Large intestine (tissue), 3 donors: ENCODE data around the gene ZNF423. TPM values are rescaled to one million over a fixed set of nuclear protein-coding genes. Genes with fewer than 3 reads are reported as not detected.

Source experiments
- DNase-seq, 2 donors: peaks; one replicate each; pipeline versions ENCODE4 v3.0.0 to v3.0.0-alpha.2; 2013
- H3K27ac ChIP-seq: one replicate; pipeline ENCODE4 v1.5.1; 2013; ENCODE audit warnings: low read length
- H3K27me3 ChIP-seq: 2 replicates; pipeline ENCODE4 v1.6.1; 2013; ENCODE audit warnings: low read length; ENCODE audit not compliant: control insufficient read depth, insufficient read depth
- H3K36me3 ChIP-seq: 2 replicates; pipeline ENCODE4 v1.6.1; 2013; ENCODE audit warnings: low read length; ENCODE audit not compliant: control insufficient read depth, insufficient read depth
- H3K4me1 ChIP-seq: one replicate; pipeline ENCODE4 v1.6.1; 2013; ENCODE audit warnings: low read length; ENCODE audit not compliant: control insufficient read depth, insufficient read depth
- H3K4me3 ChIP-seq: one replicate; pipeline ENCODE4 v1.5.1; 2013; ENCODE audit warnings: low read length
- H3K9me3 ChIP-seq: one replicate; pipeline ENCODE4 v1.6.1; 2013; ENCODE audit warnings: mild to moderate bottlenecking, low read depth, low read length, moderate library complexity; ENCODE audit not compliant: control insufficient read depth
- WGBS: methylation state at CpG from one replicate; pipeline ENCODE4 v1.1.5; 2013; ENCODE audit warnings: low lambda C conversion rate; ENCODE audit not compliant: insufficient coverage; 5-methylcytosine and 5-hydroxymethylcytosine counted together
- polyA plus RNA-seq: library from polyadenylated mRNA; unstranded; fragments of 120-200 nt; gene quantifications from one replicate; pipeline ENCODE4 v1.2.1, GENCODE V29; 2013

The ZNF423 gene
- polyA plus RNA-seq, 1 donor = 6.7 TPM

DNA sequence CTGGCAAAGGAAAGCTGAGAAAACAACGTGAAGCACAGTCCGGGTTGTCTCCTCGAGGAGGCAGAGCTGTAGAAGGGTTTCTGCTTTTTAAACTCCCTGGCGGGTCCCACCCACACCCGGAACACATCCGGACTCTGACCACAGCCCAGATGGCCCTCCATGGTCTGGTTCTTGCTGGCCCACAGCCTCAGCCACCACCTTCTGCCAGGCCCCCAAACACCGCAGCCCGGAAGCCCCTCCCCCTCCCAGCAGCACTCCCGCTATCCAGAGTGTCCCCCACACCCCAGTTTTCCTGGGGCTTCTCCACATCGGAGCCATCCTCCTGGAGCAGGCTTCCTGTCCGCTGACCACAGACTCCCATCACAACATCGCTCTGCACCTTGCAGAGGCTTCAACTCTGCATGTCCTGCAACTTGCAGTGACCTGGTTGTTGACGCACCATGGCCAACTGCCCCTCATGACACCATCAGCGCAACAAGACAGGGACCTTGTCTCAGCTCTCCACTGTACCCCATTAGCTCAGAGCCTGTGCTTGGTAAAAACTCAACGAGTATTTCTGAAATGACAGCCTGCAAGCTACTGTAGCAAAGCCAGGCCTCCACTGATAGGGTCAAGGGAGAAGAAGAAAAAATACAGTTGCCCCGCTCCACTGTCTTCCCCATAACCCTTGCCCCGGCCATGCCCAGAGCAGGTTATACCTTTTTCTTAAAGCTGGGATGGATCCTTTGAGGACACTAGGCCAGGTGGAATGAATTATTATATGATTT is 352.5 kb downstream of the ZNF423 start:
- Histone ChIP-seq H3K4me3 (no peak overlapping the region), H3K4me1 (peaks cover 2% of the 10 kb centered on the region), H3K9me3 (no peaks in the 10 kb centered on the region), H3K27me3 (no peaks in the 10 kb centered on the region), H3K36me3 (peaks cover 2% of the 10 kb centered on the region), H3K27ac (no peak overlapping the region)
- DNase-seq = no peak
- WGBS = no CpG with 5 or more reads among the region's 17 CpGs

DNA sequence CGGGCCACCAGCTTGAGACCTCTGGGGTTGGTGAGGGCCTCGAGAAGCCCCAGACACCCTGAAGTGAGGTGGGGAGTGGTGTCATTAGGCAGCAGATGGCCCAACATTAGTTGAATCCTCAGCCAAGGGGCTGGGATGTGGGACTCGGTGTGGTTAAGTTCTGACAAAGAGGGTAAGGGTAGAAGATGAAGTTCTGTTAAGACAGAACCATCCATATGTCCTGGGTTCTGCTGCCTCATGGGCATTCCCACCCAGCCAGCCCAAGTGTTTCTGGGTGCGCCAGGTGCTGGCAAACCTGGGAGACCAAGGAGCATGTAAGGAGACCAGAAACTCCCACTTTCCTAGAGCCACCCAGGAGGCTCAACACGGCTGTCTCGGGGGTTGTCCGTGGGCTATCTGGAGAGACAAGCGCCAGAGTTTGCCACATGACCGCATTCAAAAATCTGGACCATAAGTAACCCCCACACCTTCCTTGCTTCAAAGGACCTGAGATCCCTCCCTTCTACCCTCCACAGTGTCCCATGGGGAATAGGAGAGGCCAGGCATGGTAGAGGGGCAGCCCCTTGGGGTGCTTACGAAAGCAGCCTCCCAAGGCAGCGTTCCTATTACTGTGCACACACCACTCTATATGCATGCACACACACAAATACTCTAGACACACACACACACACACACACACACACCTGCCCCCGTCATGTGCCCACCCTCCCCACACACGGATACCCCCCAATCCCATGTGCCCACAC is 353.6 kb downstream of the ZNF423 start:
- Histone ChIP-seq H3K4me1 (peaks cover 2% of the 10 kb centered on the region), H3K4me3 (no peak overlapping the region), H3K27ac (no peak overlapping the region), H3K36me3 (peaks cover 2% of the 10 kb centered on the region), H3K9me3 (no peaks in the 10 kb centered on the region), H3K27me3 (no peaks in the 10 kb centered on the region)
- no peak for DNase-seq
- no CpG with 5 or more reads among the region's 13 CpGs for WGBS

DNA sequence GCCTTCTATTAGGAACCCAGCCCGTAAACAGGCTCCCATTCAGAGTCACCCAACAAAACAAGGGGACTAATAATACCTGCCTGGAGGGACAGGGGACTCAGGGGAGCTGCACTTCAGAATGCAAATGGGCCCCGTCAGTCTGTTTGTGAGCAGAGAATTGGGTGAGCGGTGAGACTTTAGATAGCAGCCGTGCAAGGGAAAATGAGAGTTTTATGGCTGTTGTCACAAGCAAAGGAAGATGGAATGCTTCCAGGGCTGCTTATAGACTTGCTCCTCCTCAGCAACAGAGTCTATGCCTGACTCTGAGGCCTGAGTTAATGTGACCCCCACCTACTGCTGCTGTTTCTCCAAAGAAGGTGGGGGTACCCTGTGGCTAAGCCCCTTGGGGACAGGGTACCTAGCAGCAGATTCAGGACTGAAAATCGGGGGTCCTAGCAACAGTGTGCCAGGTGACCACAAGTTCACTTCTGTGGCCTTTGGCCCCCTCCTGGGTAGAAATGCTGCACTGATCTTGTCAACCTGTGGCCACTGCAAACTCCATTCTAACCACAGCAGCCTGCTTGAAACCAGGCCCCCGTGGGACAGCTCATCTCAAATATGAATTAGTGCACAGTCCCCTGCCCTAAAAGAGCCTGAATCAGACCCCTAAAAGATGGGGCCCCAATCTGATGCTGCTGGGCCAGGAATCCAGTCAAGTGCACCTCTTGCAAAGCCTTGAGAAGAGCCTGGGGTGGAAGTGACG is 355.9 kb downstream of the ZNF423 start:
- Histone ChIP-seq H3K4me3 (no peak overlapping the region), H3K27me3 (no peaks in the 10 kb centered on the region), H3K4me1 (peaks cover 2% of the 10 kb centered on the region), H3K27ac (no peak overlapping the region), H3K9me3 (no peaks in the 10 kb centered on the region), H3K36me3 (peaks cover 2% of the 10 kb centered on the region)
- DNase-seq = no peak
- no CpG with 5 or more reads among the region's 7 CpGs for WGBS

DNA sequence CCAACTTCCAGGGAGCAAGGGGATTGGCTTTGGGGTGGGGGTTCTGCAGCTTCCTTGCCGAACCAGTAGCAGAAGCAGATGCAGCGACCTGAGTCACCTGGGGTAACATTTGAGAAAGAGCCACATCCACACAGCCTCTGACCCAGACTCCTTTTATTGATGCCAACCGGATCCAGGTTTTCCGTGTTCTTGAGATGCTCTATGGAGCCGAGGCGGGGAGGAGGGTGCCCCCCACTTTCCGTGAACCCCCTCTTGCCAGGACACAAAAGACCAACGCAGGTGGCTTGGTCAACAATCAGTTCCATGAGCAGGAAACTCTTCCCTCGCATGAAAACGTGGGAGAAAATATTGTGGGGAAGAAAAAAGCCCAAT is 356.5 kb downstream of the ZNF423 start:
- no peak for DNase-seq
- no peaks in the 10 kb centered on the region for H3K27me3 ChIP-seq
- peaks cover 2% of the 10 kb centered on the region for H3K36me3 ChIP-seq
- H3K4me1 ChIP-seq = peaks cover 2% of the 10 kb centered on the region
- no CpG with 5 or more reads among the region's 10 CpGs for WGBS
- no peak overlapping the region for H3K27ac ChIP-seq
- H3K9me3 ChIP-seq = no peaks in the 10 kb centered on the region
- H3K4me3 ChIP-seq = no peak overlapping the region

DNA sequence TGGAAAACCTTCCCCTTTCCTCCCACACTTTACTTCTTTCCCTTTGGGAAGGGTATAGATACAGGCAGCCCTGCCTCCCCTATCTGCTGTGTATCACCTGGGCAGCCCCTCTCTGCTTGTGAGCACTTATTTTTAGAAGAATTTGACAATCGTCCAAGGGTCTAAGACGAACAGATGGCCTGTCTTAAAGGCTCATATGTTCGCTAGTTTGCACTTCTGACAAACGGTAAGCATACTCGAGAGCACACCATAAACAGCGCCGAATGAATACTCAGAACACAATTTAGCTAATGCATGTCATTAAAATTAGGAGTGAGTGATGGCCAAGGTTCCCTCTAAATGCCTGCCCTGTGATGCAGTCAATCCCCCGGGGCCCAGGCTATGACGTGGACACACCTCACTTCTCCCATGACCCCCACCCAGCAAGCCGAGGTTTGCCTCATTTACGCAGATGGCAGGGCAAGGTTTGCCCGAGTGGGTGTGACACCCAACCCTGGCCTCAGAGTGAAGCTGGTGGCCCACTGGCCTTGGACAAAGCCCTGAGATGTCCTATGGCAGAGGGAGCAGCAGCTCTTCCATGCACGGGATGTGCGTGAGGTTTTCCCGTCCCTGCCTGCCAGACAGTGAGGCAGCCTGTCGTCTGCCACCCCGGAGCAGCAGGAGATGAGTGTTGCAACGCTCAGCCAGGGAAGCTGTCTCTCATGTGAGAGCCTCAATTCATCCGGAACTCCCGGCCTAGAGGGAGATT is 357.1 kb downstream of the ZNF423 start:
- DNase-seq = no peak
- Histone ChIP-seq H3K27me3 (no peaks in the 10 kb centered on the region), H3K36me3 (peaks cover 2% of the 10 kb centered on the region), H3K27ac (no peak overlapping the region), H3K4me3 (no peak overlapping the region), H3K4me1 (no peaks in the 10 kb centered on the region), H3K9me3 (no peaks in the 10 kb centered on the region)
- no CpG with 5 or more reads among the region's 20 CpGs for WGBS

DNA sequence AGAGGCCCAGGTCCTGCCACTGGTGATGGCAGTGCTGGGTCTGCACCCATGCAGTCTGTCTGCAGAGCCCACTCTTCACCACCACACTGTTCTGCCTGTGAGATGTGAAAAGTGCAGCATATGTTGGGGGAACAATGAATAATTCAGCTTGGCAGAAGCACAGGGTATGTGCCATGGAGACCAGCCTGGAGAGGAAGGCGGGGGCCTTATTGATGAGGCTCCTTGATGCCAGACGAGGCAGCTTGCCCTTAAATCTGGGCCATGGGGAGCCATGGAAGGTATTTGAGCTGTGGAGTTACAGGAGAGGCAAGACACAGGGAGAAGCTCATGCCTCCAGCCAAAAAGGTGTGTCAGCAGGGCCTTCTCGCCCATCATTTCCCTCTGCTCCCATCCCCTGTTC is 357.6 kb downstream of the ZNF423 start:
- DNase-seq = no peak
- Histone ChIP-seq H3K4me3 (no peak overlapping the region), H3K36me3 (peaks cover 2% of the 10 kb centered on the region), H3K27ac (no peak overlapping the region), H3K4me1 (no peaks in the 10 kb centered on the region), H3K9me3 (no peaks in the 10 kb centered on the region), H3K27me3 (no peaks in the 10 kb centered on the region)
- 100% methylated on average over 1 of the region's 3 CpGs for whole genome bisulfite sequencing

DNA sequence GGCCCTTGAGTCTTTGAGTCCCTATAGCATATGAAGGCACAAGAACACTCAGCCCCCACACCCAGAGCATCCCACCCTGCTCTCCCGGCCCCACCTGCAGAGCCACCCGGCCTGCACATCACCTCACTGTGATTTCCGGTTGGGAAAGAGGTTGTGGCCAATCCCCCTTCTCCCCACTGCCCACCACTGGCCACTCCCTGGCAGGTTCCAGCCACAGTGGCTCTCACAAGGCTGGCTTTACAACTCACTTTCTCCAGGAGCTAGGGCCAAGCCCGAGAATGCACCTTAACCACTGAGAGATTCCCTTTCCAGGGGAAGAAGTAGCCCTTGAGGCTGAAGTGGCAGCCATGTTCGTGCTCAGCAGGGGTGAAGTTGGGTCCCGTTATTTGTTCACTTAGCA is 358.4 kb downstream of the ZNF423 start:
- no peak overlapping the region for H3K4me3 ChIP-seq
- H3K27me3 ChIP-seq = no peaks in the 10 kb centered on the region
- H3K9me3 ChIP-seq = no peaks in the 10 kb centered on the region
- no peak overlapping the region for H3K27ac ChIP-seq
- no peak for DNase-seq
- no peaks in the 10 kb centered on the region for H3K4me1 ChIP-seq
- WGBS = no CpG with 5 or more reads among the region's 6 CpGs
- peaks cover 2% of the 10 kb centered on the region for H3K36me3 ChIP-seq

DNA sequence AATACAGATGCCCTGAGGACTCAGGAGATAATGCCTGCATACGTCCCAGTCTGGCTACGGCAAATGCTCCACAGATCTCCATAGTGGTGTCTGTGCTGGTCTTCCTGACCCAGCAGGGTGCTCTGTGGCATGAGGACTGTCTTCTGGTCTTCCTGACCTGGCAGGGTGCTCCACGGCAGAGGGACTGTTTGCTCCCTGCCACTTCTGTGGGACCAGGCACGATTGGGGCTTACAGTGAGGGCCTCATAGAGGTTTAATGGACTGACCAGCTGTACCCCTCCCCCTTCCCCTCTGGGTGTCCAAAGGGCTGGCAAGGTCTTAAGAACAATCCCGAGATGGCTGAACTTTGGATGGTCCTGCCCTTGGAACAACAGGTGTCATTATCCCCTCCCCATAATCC is 359.3 kb downstream of the ZNF423 start:
- Histone ChIP-seq H3K9me3 (no peaks in the 10 kb centered on the region), H3K27ac (no peak overlapping the region), H3K4me1 (no peaks in the 10 kb centered on the region), H3K36me3 (peaks cover 2% of the 10 kb centered on the region), H3K27me3 (no peaks in the 10 kb centered on the region), H3K4me3 (no peak overlapping the region)
- DNase-seq = no peak
- no CpG with 5 or more reads among the region's 5 CpGs for WGBS

DNA sequence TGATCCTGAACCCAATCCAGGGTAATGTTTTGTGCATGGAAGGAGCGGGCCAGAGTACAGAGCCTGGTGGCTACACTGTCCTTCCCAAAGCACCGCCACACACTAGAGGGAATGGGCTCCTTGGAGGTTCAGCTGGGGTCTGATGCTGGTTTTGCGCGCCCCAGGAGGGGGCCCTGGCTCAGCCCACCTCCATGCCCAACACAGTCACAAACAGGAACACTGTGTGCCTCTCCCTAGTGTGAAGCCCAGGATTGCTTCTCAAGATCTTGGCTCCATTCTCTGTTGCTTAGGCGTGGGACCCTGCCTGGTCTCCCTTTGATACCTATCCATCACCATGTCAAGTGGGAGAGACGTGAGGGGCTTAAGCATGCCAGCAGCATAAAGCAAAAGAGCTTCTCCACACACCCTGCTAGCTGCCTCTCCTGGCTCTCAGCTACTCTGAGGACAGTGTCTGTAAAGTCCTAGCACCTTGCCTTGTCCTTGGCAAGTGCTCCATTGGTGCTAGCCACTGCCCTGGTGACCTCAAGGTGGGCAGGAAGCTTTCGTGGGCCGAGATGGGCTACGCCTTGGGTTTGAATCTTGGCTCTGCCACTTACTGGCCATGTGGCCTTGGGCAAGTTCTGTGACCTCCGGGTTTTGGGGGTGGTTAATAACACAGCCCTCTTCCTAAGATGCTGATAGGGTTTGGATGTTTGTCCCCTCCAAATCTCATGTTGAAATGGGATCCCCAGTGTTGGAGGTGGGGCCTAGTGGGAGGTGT is 360.1 kb downstream of the ZNF423 start:
- Histone ChIP-seq H3K27ac (no peak overlapping the region), H3K27me3 (no peaks in the 10 kb centered on the region), H3K4me3 (no peak overlapping the region), H3K9me3 (no peaks in the 10 kb centered on the region), H3K36me3 (peaks cover 2% of the 10 kb centered on the region), H3K4me1 (no peaks in the 10 kb centered on the region)
- no CpG with 5 or more reads among the region's 10 CpGs for WGBS
- DNase-seq = no peak
